Fibroblast of skin of right quadriceps (primary cell): ENCODE results near the gene CD2AP.
"Not testable (repeated sequence)": the region's sequence is repeated elsewhere in the genome, so short reads cannot be mapped to it uniquely, and the experiment has no call there.

Experiments
- DNase-seq: peaks from one replicate; pipeline ENCODE4 v3.0.0-alpha.2; 2013

The CD2AP gene

GRCh38 chr6:47647626-47648025 is 170.0 kb downstream of the CD2AP start:
- DNase-seq, result not testable (repeated sequence)

- DNase-seq, result no peak
Observed at GRCh38 chr6:47648031-47648430, 170.4 kb downstream of the CD2AP start.

- no peak for DNase-seq
Observed at GRCh38 chr6:47650553-47651432, 173.2 kb downstream of the CD2AP start.

- DNase-seq, result peak; percentile 46
Observed at GRCh38 chr6:47651505-47651944, 173.9 kb downstream of the CD2AP start.

- DNase-seq, result no peak
Observed at GRCh38 chr6:47653706-47654105, 176.1 kb downstream of the CD2AP start.

GRCh38 chr6:47654255-47654654 is 176.7 kb downstream of the CD2AP start:
- DNase-seq, result no peak

- peak; percentile 40 for DNase-seq
Observed at GRCh38 chr6:47655719-47656595, 178.4 kb downstream of the CD2AP start.

GRCh38 chr6:47661960-47662359 is 184.4 kb downstream of the CD2AP start:
- DNase-seq, result no peak

GRCh38 chr6:47663462-47664216 is 186.1 kb downstream of the CD2AP start:
- DNase-seq, result no peak

- DNase-seq, result no peak
Observed at GRCh38 chr6:47665112-47665511, 187.5 kb downstream of the CD2AP start.

- peak; percentile 26 for DNase-seq
Observed at GRCh38 chr6:47669684-47670513, 192.3 kb downstream of the CD2AP start.

- DNase-seq, result no peak
Observed at GRCh38 chr6:47670851-47671250, 193.3 kb downstream of the CD2AP start.

GRCh38 chr6:47671777-47672176 is 194.2 kb downstream of the CD2AP start:
- DNase-seq, result no peak

- DNase-seq, result no peak
Observed at GRCh38 chr6:47672816-47673215, 195.2 kb downstream of the CD2AP start.

- no peak for DNase-seq
Observed at GRCh38 chr6:47674673-47675072, 197.1 kb downstream of the CD2AP start.
